Small intestine (tissue), 7 donors: Measurements from ENCODE around the gene MAMDC4. TPM values are rescaled to one million over a fixed set of nuclear protein-coding genes. Genes with fewer than 3 reads are reported as not detected.
"Not testable (repeated sequence)": the region's sequence is repeated elsewhere in the genome, so short reads cannot be mapped to it uniquely, and the experiment has no call there.

Experiments
- DNase-seq, 2 donors: peaks; one replicate each; pipeline versions ENCODE4 v3.0.0 to v3.0.0-alpha.2; 2013
- FAIRE-seq: peaks from 2 replicates; lab custom pipeline; 2012; peaks lifted over from hg19 to GRCh38; lab: Jason Lieb, UNC
- H3K27ac ChIP-seq, 3 donors: one replicate each; pipeline ENCODE4 v1.5.1; 2013; ENCODE audit warnings: low read length in 2 of 3, mild to moderate bottlenecking in 2 of 3, control low read depth in 1 of 3, inconsistent platforms in 1 of 3, low read depth in 1 of 3, moderate library complexity in 1 of 3
- H3K27me3 ChIP-seq, 3 donors: one replicate each; pipeline ENCODE4 v1.6.1; 2013; ENCODE audit warnings: low read length in 3 of 3, inconsistent platforms in 1 of 3; ENCODE audit not compliant: control insufficient read depth in 3 of 3, insufficient read depth in 3 of 3
- H3K36me3 ChIP-seq, 3 donors: one replicate each; pipeline ENCODE4 v1.6.1; 2013; ENCODE audit warnings: low read length in 3 of 3, inconsistent platforms in 1 of 3, low read depth in 1 of 3, mild to moderate bottlenecking in 1 of 3, moderate library complexity in 1 of 3; ENCODE audit not compliant: control insufficient read depth in 3 of 3, insufficient read depth in 2 of 3
- H3K4me1 ChIP-seq, 3 donors: one replicate each; pipeline ENCODE4 v1.6.1; 2013; ENCODE audit warnings: low read length in 2 of 3, inconsistent platforms in 1 of 3, low read depth in 1 of 3, mild to moderate bottlenecking in 1 of 3, moderate library complexity in 1 of 3; ENCODE audit not compliant: control insufficient read depth in 3 of 3, insufficient read depth in 2 of 3
- H3K4me3 ChIP-seq, 3 donors: one replicate each; pipeline ENCODE4 v1.5.1; 2013; ENCODE audit warnings: low read length in 3 of 3, control low read depth in 1 of 3, inconsistent platforms in 1 of 3, low read depth in 1 of 3, mild to moderate bottlenecking in 1 of 3, moderate library complexity in 1 of 3
- H3K9me3 ChIP-seq, 2 donors: one replicate each; pipeline ENCODE4 v1.6.1; 2013; ENCODE audit warnings: low read depth in 1 of 2, low read length in 1 of 2; ENCODE audit not compliant: control insufficient read depth in 2 of 2, insufficient read depth in 1 of 2
- WGBS, 3 donors: extraction: QIAGEN DNeasy Blood & Tissue Kit; methylation state at CpG; one replicate each; pipeline ENCODE4 v1.1.7; 2013; 5-methylcytosine and 5-hydroxymethylcytosine counted together
- polyA plus RNA-seq, 4 donors: library from polyadenylated mRNA; stranded (reverse) in 3 of 4; unstranded in 1 of 4; fragments of 200-250 nt in 3 of 4; fragments of 120-200 nt in 1 of 4; gene quantifications; one replicate each; pipeline versions ENCODE4 v1.2.1 to v1.2.3, GENCODE V29; 2013
- donor health status: healthy with polysubstance abuse.
- donor health status: control.
- donor health status: control.
- donor health status: Bipolar disorder and iron deficiency.
- donor health status: healthy.

Gene MAMDC4
- polyA plus RNA-seq, 4 donors = 4.6 to 1,156 (median 8.9) TPM

DNA sequence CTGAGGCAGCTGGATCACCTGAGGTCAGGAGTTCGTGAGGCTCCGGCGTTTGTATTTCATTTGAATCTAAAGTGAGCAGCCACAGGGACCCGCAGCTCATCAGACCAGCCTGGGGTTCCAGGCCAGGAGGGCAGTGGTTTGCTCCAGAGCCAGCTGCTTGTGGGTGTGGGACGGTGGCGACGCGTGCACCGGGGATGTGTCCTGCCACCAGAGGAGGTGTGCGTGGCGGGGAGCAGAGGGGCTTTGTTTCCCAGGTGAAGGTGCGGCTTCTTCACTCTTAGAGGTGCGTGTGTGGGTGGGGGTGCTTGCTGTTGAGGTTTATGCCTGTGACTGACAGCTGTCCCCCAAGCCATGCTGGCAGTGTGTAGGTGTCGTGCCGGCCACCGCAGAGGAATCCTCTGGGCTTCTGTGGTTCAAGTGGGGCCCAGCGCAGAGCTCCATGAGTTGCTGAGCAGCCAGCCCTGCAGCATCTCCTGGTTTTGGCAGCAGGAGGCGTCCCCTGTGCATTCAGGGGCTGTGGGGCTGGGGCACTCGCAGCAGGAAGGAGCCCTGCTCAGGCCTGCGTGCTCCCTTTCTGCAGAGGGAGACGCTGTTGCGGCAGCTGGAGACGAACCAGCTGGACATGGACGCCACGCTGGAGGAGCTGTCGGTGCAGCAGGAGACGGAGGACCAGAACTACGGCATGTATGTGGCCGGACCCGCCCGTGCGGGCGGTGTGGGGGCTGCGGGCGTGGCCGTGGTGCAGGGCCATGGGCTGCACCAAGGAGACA lies 16.8 kb upstream of the MAMDC4 start:
- no peak overlapping the region for H3K4me3 ChIP-seq
- FAIRE-seq (no peak), DNase-seq (no peak)
- no peaks in the 10 kb centered on the region for H3K27me3 ChIP-seq
- H3K36me3 ChIP-seq = peaks cover 5 to 91% (median 23%) of the 10 kb centered on the region in 3 donors
- peaks cover 0 to 16% (median 0%) of the 10 kb centered on the region in 3 donors for H3K4me1 ChIP-seq
- WGBS, 3 donors = 92 to 93% (median 92%) methylated on average over 34 to 36 of the region's 36 CpGs
- no peak overlapping the region for H3K27ac ChIP-seq
- no peaks in the 10 kb centered on the region for H3K9me3 ChIP-seq

DNA sequence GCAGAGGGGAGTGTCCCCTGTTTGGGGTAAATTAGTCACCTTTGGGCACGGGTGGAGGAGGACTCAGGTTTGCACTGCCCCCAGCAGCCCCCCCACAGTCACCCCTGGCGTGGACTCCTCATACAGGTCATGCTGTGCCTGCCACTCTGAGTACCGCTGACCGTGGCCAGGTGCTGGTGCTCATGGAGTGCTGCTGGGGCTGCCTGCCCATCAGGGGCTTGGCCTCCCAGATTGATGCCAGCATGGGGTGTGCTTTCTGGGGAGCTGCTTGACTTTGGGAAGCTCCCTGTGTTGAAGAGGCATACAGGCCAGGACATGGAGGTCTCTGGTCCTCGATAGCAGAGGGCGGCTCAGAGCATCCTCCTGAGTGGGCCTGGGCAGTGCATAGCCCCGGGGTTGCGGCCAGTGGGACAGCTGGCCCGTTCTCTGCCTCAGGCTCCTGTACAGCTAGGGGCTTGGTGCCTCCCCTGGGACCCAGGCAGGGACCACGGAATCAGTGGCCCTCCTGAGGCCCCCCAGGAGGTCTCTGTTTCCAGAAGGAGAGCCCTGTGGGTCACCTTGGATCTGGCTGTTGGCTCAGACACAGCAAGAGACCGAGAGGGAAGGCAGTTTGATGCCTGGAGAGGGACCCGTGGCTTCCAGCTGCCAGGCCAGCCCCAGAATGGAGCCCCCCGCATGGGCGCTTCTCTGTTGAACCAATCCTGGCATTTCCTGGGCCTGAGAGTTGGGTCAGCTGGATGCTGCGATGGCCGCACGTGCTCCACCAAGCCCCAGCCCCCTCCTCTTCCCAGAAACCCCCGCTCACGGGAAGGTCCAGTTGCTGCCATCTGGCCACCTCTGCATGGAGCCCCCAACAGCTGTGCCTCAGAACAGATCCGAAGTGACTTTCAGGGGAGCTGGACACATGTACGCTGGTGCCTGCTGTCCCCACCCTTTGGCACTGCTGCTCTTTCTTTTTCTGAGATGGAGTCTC lies 15.9 kb upstream of the MAMDC4 start:
- H3K27ac ChIP-seq = no peak overlapping the region
- WGBS, 3 donors = 91 to 94% (median 93%) methylated on average over 19 to 21 of the region's 21 CpGs

DNA sequence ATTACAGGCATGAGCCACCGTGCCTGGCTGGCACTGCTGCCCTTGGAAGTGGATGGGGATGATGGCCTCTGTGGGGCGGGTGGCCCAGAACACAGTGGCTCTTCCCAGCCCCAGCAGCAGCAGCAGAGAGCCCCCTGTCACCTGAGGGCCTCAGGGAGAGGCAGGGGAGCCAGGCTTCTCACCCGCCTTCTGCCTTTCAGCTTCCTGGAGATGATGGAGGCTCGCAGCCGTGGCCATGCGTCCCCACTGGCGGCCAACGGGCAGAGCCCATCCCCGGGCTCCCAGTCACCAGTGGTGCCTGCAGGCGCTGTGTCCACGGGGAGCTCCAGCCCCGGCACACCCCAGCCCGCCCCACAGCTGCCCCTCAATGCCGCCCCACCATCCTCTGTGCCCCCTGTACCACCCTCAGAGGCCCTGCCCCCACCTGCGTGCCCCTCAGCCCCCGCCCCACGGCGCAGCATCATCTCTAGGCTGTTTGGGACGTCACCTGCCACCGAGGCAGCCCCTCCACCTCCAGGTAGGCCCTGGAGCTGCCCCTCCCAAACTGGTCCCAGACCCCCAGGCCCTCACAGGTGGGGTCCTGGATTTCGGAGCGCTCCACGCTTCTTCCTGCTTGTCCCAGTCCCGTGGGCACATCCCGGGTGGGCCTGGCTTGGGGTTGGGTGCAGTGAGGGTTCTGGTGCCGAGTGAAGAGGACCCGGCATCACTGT lies 14.8 kb upstream of the MAMDC4 start:
- Histone ChIP-seq H3K9me3 (no peaks in the 10 kb centered on the region), H3K4me1 (peaks cover 0 to 35% (median 4%) of the 10 kb centered on the region in 3 donors), H3K27ac (no peak overlapping the region), H3K4me3 (no peak overlapping the region), H3K27me3 (no peaks in the 10 kb centered on the region), H3K36me3 (peaks cover 2 to 77% (median 19%) of the 10 kb centered on the region in 3 donors)
- FAIRE-seq (no peak), DNase-seq (no peak)
- WGBS, 3 donors = 91 to 93% (median 92%) methylated on average over 22 to 27 of the region's 27 CpGs

More for the DNA sequence above, 15.9 kb upstream of the MAMDC4 start:
- no peak for DNase-seq
- Histone ChIP-seq H3K4me1 (peaks cover 0 to 24% (median 0%) of the 10 kb centered on the region in 3 donors), H3K36me3 (peaks cover 5 to 88% (median 20%) of the 10 kb centered on the region in 3 donors), H3K27me3 (no peaks in the 10 kb centered on the region), H3K9me3 (no peaks in the 10 kb centered on the region), H3K4me3 (no peak overlapping the region)
- no peak for FAIRE-seq

DNA sequence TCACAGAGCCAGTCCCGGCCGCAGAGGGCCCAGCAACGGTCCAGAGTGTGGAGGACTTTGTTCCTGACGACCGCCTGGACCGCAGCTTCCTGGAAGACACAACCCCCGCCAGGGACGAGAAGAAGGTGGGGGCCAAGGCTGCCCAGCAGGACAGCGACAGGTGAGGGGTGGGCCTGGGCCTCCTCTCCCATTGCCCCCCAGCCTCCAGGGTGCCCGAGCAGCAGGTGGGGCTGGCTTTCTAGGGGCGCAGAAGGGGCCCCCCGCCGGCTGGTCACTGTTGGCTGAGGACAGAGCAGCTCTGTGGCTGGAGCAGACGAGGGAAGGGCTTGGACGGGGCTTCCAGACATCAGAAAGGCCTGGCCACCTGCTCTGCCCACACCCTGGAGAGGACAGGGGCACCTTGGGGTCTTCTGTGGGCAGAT lies 14.3 kb upstream of the MAMDC4 start:
- not testable (repeated sequence) for H3K27me3 ChIP-seq, FAIRE-seq, H3K9me3 ChIP-seq, DNase-seq, H3K4me3 ChIP-seq, H3K27ac ChIP-seq
- Histone ChIP-seq H3K4me1 (peaks cover 0 to 40% (median 4%) of the 10 kb centered on the region in 3 donors), H3K36me3 (peaks cover 2 to 71% (median 19%) of the 10 kb centered on the region in 3 donors)
- WGBS, 3 donors = 85 to 88% (median 88%) methylated on average over 14 to 15 of the region's 15 CpGs

DNA sequence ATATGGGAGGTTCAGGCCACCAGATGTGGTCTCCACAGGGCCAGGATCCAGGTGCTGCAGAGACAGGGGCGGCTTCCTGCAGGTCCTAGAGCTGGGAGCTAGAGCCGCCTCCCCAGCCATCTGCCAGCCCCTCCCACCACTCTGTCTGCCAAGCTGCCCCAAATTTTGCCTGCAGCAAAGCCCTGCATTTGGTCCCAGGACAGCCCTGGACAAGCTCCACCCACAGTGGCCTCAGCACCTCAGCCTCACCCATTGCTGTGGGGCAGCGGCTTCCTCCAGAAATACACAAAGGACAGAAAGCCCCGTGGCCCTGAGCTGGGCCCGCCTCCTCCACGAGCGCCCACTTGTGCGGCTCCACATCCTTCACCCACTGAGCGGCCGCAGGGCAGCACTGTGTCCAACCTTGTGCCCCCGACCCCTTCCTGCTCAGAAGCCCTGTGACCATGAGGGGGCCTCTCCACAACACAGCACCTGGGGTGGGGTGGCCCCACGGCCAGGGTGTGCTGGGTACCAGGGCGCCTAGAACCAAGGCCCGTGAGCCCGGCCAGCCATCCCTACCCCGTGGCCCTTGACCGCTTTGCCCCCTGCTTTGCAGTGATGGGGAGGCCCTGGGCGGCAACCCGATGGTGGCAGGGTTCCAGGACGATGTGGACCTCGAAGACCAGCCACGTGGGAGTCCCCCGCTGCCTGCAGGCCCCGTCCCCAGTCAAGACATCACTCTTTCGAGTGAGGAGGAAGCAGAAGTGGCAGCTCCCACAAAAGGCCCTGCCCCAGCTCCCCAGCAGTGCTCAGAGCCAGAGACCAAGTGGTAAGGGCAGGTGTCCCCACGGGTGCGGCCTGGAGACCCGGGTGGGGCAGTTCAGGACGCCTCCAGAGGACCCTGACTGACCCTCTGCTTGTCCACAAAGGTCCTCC lies 13.6 kb upstream of the MAMDC4 start:
- Histone ChIP-seq H3K27me3 (peaks cover 0 to 3% (median 0%) of the 10 kb centered on the region in 3 donors), H3K36me3 (peaks cover 2 to 65% (median 19%) of the 10 kb centered on the region in 3 donors), H3K9me3 (no peaks in the 10 kb centered on the region), H3K27ac (no peak overlapping the region), H3K4me3 (no peak overlapping the region), H3K4me1 (peaks cover 0 to 47% (median 4%) of the 10 kb centered on the region in 3 donors)
- 81 to 89% (median 84%) methylated on average over 29 of the region's 29 CpGs for WGBS, 3 donors
- DNase-seq (no peak), FAIRE-seq (no peak)

DNA sequence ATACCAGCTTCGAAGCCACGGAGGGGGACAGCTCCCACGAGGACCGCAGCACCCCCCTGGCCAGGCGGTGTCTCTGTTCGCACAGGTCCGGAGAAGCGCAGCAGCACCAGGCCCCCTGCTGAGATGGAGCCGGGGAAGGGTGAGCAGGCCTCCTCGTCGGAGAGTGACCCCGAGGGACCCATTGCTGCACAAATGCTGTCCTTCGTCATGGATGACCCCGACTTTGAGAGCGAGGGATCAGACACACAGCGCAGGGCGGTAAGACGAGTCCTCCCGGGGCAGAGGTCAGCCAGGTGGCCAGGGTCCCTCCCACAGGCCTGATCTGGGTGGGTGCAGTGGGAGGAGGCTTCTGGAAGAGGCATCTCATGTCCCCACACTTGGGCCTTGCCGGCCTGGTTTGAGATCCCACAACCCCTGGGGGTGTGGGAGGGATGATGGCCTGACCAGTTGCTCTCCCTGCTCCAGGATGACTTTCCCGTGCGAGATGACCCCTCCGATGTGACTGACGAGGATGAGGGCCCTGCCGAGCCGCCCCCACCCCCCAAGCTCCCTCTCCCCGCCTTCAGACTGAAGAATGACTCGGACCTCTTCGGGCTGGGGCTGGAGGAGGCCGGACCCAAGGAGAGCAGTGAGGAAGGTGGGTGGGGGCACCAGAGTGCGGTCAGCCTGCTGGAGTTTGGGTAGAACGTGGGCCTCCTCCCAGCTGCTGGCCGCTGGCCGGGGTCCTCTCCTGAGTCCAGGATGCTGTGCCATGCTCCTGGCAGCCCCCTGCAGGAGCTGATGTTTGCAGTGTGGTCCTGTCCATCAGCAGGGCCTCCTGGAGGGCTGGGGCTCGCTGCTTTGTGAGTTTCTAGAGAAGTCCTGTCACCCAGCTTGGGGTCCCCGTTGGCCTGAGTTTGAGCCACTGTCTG lies 12.7 kb upstream of the MAMDC4 start:
- Histone ChIP-seq H3K36me3 (peaks cover 2 to 61% (median 19%) of the 10 kb centered on the region in 3 donors), H3K9me3 (no peaks in the 10 kb centered on the region), H3K27ac (peak overlapping the region in 1 of 3 donors; percentile 84), H3K4me1 (peaks cover 0 to 49% (median 4%) of the 10 kb centered on the region in 3 donors), H3K27me3 (peaks cover 0 to 4% (median 0%) of the 10 kb centered on the region in 3 donors), H3K4me3 (no peak overlapping the region)
- FAIRE-seq (no peak), DNase-seq (peak in 1 of 2 donors; percentile 14)
- WGBS, 3 donors = 86 to 87% (median 87%) methylated on average over 36 of the region's 36 CpGs
